PFSK-1 (cell line): ENCODE data around the gene PTGER3.

ENCODE experiments used
- FOXP2 ChIP-seq: optimal IDR thresholded peaks from 2 replicates; pipeline ENCODE3; 2011; ENCODE audit warnings: borderline replicate concordance, control low read depth, inconsistent platforms; ENCODE audit not compliant: insufficient read depth; ENCODE audit errors: extremely low read length, extremely low read depth
- POLR2AphosphoS5 ChIP-seq: IDR thresholded peaks from 2 replicates; pipeline ENCODE4 v1.6.1; 2012; ENCODE audit warnings: low read depth, mild to moderate bottlenecking, control low read depth, low read length, moderate library complexity
- REST ChIP-seq, 2 experiments: IDR thresholded peaks; 2 replicates each; pipeline versions ENCODE4 v1.6.1 to v1.8.0; 2011 to 2012; ENCODE audit warnings: low read depth in 2 of 2, low read length in 2 of 2, control low read depth in 1 of 2, inconsistent platforms in 1 of 2, mild to moderate bottlenecking in 1 of 2, moderate library complexity in 1 of 2; ENCODE audit not compliant: insufficient read depth in 1 of 2
- SIN3A ChIP-seq: IDR thresholded peaks from 2 replicates; pipeline ENCODE4 v1.6.1; 2012; ENCODE audit warnings: mild to moderate bottlenecking, low read length, moderate library complexity, borderline replicate concordance; ENCODE audit not compliant: insufficient read depth
- TAF1 ChIP-seq: IDR thresholded peaks from 2 replicates; pipeline ENCODE4 v1.6.1; 2012; ENCODE audit warnings: low read length, control low read depth, borderline replicate concordance; ENCODE audit not compliant: insufficient read depth

The PTGER3 gene

GRCh38 chr1:70941563-70941962 is 106.1 kb downstream of the PTGER3 start:
- TF ChIP-seq REST (IDR thresholded peaks at IDR 0.05; ENCODE audit: insufficient read depth in 1 of 2, low read depth in 2 of 2, low read length in 2 of 2) (no peak), TAF1 (no peak), SIN3A (no peak), FOXP2 (no peak), POLR2AphosphoS5 (no peak)

GRCh38 chr1:70934194-70934961 is 113.2 kb downstream of the PTGER3 start:
- TF ChIP-seq REST (IDR thresholded peaks at IDR 0.05; ENCODE audit: insufficient read depth in 1 of 2, low read depth in 2 of 2, low read length in 2 of 2) (no peak), SIN3A (no peak), TAF1 (no peak), POLR2AphosphoS5 (no peak)

- TF ChIP-seq SIN3A (no peak), POLR2AphosphoS5 (no peak), REST (IDR thresholded peaks at IDR 0.05; ENCODE audit: insufficient read depth in 1 of 2, low read depth in 2 of 2, low read length in 2 of 2) (no peak), FOXP2 (no peak), TAF1 (no peak)
These were observed 117.6 kb downstream of the PTGER3 start for GRCh38 chr1:70930062-70930461.

- TF ChIP-seq REST (IDR thresholded peaks at IDR 0.05; ENCODE audit: insufficient read depth in 1 of 2, low read depth in 2 of 2, low read length in 2 of 2) (no peak), FOXP2 (no peak), TAF1 (no peak), SIN3A (no peak), POLR2AphosphoS5 (no peak)
These were observed 125.4 kb downstream of the PTGER3 start for GRCh38 chr1:70922196-70922595.
